Measurements from ENCODE around the gene PRPF8. TPM values are rescaled to one million over a fixed set of nuclear protein-coding genes. Genes with fewer than 3 reads are reported as not detected.
A peak's percentile ranks its signal among the peaks of the same experiment; 100 is the strongest.

The PRPF8 gene
- total and polyA plus RNA-seq, 2 of the 13 experiments (the other 11 are each of a cell fraction or from before 2014, with no cell fraction given): 112 to 179 TPM

DNA sequence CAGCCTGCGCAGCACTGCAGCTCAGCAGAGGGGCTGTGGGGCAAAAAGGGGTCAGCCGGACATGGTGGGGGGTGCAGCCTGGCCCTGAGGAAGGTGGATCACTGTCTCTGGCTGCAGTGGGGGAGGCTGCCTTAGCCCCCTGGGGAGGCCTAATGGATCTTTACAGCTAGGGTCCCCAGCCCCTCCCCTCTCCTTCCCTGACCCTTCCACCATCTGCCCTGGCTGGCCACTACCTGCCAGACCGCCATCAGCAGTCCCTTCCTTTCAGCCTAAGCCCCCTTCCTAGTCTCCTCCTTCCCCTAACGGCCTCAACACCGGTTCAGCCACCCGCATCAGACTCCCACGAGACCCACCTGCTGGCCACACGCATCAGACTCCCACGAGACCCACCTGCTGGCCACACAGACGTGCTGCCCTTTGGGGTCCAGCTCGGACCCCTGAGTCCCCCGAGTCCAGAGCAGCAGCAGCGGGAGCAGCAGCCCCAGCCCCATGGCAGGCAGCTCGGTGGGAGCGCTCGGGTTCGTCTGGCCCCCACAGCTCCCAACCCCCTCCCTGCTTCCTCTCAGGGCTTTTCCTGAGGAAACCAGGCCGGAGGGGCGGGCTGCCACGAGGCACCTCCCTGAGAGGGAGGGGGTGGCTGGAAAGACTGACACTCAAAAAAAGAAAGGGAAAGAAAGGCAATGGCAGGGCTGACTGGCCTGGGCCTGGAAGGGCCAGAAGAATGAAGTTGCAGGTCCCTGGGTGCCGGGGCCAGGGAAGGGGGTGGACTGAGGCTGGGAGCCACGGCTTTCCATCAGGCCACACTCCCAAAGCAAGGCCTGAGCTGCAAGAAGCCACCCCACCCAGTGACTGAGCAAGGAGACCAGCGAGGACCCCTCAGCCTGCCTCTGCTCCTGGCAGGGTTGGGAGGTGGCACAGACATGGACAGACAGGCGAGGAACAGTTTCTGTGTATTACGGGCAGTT, 39.2 kb downstream of the PRPF8 start, which contains the start of gene SCARF1:
Gene SCARF1 (minus strand): TSS at position 526 of the 965 bp plus-strand sequence. CDS start 35 bp downstream, at position 491.
- WGBS (ENCODE audit: low lambda C conversion rate): 85% methylated on average over 23 of the region's 25 CpGs
- intact Hi-C loops (cut with micrococcal nuclease; ENCODE audit: unreplicated experiment): no loop called here
- H3K4me1 ChIP-seq (ENCODE audit: insufficient read depth, low read length): peaks cover 60% of the 10 kb centered on the region
- H3K9me3 ChIP-seq (ENCODE audit: low read length): no peaks in the 10 kb centered on the region
- no peak within 1 kb of the TSS for H3K4me3 ChIP-seq (replicated peaks in 1 of 3; ENCODE audit: insufficient read depth in 1 of 3, low read depth in 2 of 3, low read length in 3 of 3)
- FAIRE-seq (no peak), DNase-seq (ENCODE audit: low spot score) (no peak), ATAC-seq (no peak)
- in situ Hi-C loops (cut with HindIII; ENCODE audit: extremely low pct_ligation_motif_present, low pct_unique_long_range_greater_than_20kb): no loop called here
- no peak within 1 kb of the TSS for H3K27ac ChIP-seq (ENCODE audit: extremely low read length, insufficient read depth, low read length)
- H3K9ac ChIP-seq (ENCODE audit: insufficient read depth, low read depth, low read length): no peak within 1 kb of the TSS
- no peaks in the 10 kb centered on the region for H3K79me2 ChIP-seq (ENCODE audit: insufficient read depth, low read length)
- no peak within 1 kb of the TSS for H2AFZ ChIP-seq (ENCODE audit: low read length)
- no peak for TF ChIP-seq KDM5A (IDR thresholded peaks at IDR 0.05; ENCODE audit: borderline replicate concordance, low read length)
- TF ChIP-seq CREB1 (IDR thresholded peaks at IDR 0.05): no peak
- no peak for TF ChIP-seq CREB1 (CRISPR knock-in tag; IDR thresholded peaks at IDR 0.05)
- no peak for TF ChIP-seq ARNT (IDR thresholded peaks at IDR 0.05)
- TF ChIP-seq CHD4 (IDR thresholded peaks at IDR 0.05; ENCODE audit: borderline replicate concordance, low read length): no peak
- TF ChIP-seq, protein P1, sequence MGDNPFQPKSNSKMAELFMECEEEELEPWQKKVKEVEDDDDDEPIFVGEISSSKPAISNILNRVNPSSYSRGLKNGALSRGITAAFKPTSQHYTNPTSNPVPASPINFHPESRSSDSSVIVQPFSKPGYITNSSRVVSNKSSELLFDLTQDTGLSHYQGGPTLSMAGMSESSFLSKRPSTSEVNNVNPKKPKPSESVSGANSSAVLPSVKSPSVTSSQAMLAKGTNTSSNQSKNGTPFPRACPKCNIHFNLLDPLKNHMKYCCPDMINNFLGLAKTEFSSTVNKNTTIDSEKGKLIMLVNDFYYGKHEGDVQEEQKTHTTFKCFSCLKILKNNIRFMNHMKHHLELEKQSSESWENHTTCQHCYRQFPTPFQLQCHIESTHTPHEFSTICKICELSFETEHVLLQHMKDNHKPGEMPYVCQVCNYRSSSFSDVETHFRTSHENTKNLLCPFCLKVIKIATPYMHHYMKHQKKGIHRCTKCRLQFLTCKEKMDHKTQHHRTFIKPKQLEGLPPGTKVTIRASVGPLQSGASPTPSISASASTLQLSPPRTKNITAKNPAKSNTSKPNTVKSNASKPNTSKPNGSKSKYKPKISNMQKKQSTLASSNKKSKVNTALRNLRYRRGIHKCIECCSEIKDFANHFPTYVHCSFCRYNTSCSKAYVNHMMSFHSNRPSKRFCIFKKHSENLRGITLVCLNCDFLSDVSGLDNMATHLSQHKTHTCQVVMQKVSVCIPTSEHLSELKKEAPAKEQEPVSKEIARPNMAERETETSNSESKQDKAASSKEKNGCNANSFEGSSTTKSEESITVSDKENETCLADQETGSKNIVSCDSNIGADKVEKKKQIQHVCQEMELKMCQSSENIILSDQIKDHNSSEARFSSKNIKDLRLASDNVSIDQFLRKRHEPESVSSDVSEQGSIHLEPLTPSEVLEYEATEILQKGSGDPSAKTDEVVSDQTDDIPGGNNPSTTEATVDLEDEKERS (CRISPR knock-in tag; IDR thresholded peaks at IDR 0.05): no peak
- no peak for TF ChIP-seq ZNF432 (CRISPR knock-in tag; IDR thresholded peaks at IDR 0.05; ENCODE audit: borderline replicate concordance)
- no peak for TF ChIP-seq SOX6 (IDR thresholded peaks at IDR 0.05)
- no peak for TF ChIP-seq SOX6 (CRISPR knock-in tag; IDR thresholded peaks at IDR 0.05)
- no peak for TF ChIP-seq GTF2F1 (IDR thresholded peaks at IDR 0.05; ENCODE audit: low read length)
- TF ChIP-seq PAF1 (CRISPR knock-in tag; IDR thresholded peaks at IDR 0.05): no peak
- no peak for TF ChIP-seq ZNF230 (CRISPR knock-in tag; IDR thresholded peaks at IDR 0.05)
- no peak for TF ChIP-seq SYNCRIP (IDR thresholded peaks at IDR 0.05; ENCODE audit: insufficient read depth, low read depth, low read length)
- H3K4me2 ChIP-seq (ENCODE audit: low read depth, low read length): peak within 1 kb of the TSS; percentile 79; the same call in 1 of the 2 replicates
- ChIA-PET POLR2A (interaction anchor here (1.0 to 1.7 kb wide), 2 partner anchors 47 to 71 kb away, joined by 3 to 4 read pairs; no protein-coding TSS in a partner anchor), CTCF (ENCODE audit: low intra/inter-chr PET ratio, low total read pairs) (no interaction called here)
- no peaks in the 10 kb centered on the region for H3K36me3 ChIP-seq (replicated peaks in 1 of 2; ENCODE audit: control insufficient read depth in 1 of 2, insufficient read depth in 2 of 2, low read length in 2 of 2)
- H3K27me3 ChIP-seq (ENCODE audit: control insufficient read depth in 1 of 2, insufficient read depth in 2 of 2, low read length in 2 of 2): peaks cover 0 to 9% of the 10 kb centered on the region in 2 experiments; a peak in 3 of 5 replicates
- H4K20me1 ChIP-seq (ENCODE audit: insufficient read depth, low read length): no peaks in the 10 kb centered on the region
- no TSS peak for BruUV-seq (replicated peaks)
